Measurements from ENCODE around the gene TADA2B.

TADA2B gene

GRCh38 chr4:7066493-7066892, 23.3 kb downstream of the TADA2B start:
- TF ChIP-seq CTCF (IDR thresholded peaks at IDR 0.05) = no peak
- Histone ChIP-seq H3K36me3 (peaks cover 18 to 29% (median 26%) of the 10 kb centered on the region in 3 donors), H3K4me1 (peaks cover 0 to 30% (median 23%) of the 10 kb centered on the region in 4 donors), H3K27ac (no peak overlapping the region), H3K27me3 (no peaks in the 10 kb centered on the region), H3K9me3 (no peaks in the 10 kb centered on the region), H3K4me3 (peak overlapping the region; percentile 67 to 90)
- DNase-seq = peak in 1 of 2 donors; percentile 25
- intact Hi-C loops (cut with DNase I; ENCODE audit: low total_unique reads) = no loop called here

- Histone ChIP-seq H3K4me3 (peak overlapping the region; percentile 67 to 90), H3K9me3 (no peaks in the 10 kb centered on the region), H3K27ac (peak overlapping the region; percentile 87 to 95), H3K4me1 (peaks cover 0 to 30% (median 23%) of the 10 kb centered on the region in 4 donors), H3K36me3 (peaks cover 12 to 23% (median 20%) of the 10 kb centered on the region in 3 donors), H3K27me3 (no peaks in the 10 kb centered on the region)
- DNase-seq = no peak
- TF ChIP-seq CTCF (IDR thresholded peaks at IDR 0.05) = no peak
- intact Hi-C loops (cut with DNase I; ENCODE audit: low total_unique reads) = no loop called here
Measured at GRCh38 chr4:7067126-7067451, 23.9 kb downstream of the TADA2B start.

- H3K27ac ChIP-seq = peak within 1 kb of the TSS; percentile 87 to 95
- intact Hi-C loops (cut with DNase I; ENCODE audit: low total_unique reads) = loop anchor here (2.0 kb wide), 2 partner anchors 25 to 81 kb away; partner anchors contain the start of gene TADA2B
- H3K4me1 ChIP-seq = peaks cover 0 to 30% (median 23%) of the 10 kb centered on the region in 4 donors
- peak; percentile 100 for DNase-seq
- H3K36me3 ChIP-seq = peaks cover 11 to 19% (median 14%) of the 10 kb centered on the region in 3 donors
- no peaks in the 10 kb centered on the region for H3K27me3 ChIP-seq
- TF ChIP-seq CTCF (IDR thresholded peaks at IDR 0.05) = no peak
- peak within 1 kb of the TSS; percentile 67 to 90 for H3K4me3 ChIP-seq
- no peaks in the 10 kb centered on the region for H3K9me3 ChIP-seq
Measured at GRCh38 chr4:7067452-7068278, 24.5 kb downstream of the TADA2B start, which contains the start of gene GRPEL1. TSS of gene GRPEL1 (minus strand) at chr4:7068064. CDS start at chr4:7068032, 32 bp downstream.

GRCh38 chr4:7068279-7068842, 25.2 kb downstream of the TADA2B start:
- Histone ChIP-seq H3K4me1 (peaks cover 0 to 30% (median 23%) of the 10 kb centered on the region in 4 donors), H3K4me3 (peak overlapping the region; percentile 67 to 90), H3K27me3 (no peaks in the 10 kb centered on the region), H3K27ac (peak overlapping the region; percentile 85 to 93), H3K36me3 (peaks cover 7 to 14% (median 8%) of the 10 kb centered on the region in 3 donors), H3K9me3 (no peaks in the 10 kb centered on the region)
- no peak for DNase-seq
- TF ChIP-seq CTCF (IDR thresholded peaks at IDR 0.05) = peak in 1 of 2 experiments; percentile 6
- intact Hi-C loops (cut with DNase I; ENCODE audit: low total_unique reads) = loop anchor here (2.0 kb wide), 2 partner anchors 26 to 82 kb away; partner anchors contain the start of gene TADA2B

GRCh38 chr4:7068883-7069282, 25.7 kb downstream of the TADA2B start:
- peak overlapping the region; percentile 85 to 93 for H3K27ac ChIP-seq
- DNase-seq = peak in 1 of 2 donors; percentile 62
- intact Hi-C loops (cut with DNase I; ENCODE audit: low total_unique reads) = loop anchor here (2.0 kb wide), 2 partner anchors 26 to 82 kb away; partner anchors contain the start of gene TADA2B
- peaks cover 0 to 30% (median 23%) of the 10 kb centered on the region in 4 donors for H3K4me1 ChIP-seq
- no peak for TF ChIP-seq CTCF (IDR thresholded peaks at IDR 0.05)
- no peaks in the 10 kb centered on the region for H3K27me3 ChIP-seq
- peak overlapping the region; percentile 67 to 90 for H3K4me3 ChIP-seq
- peaks cover 2 to 8% (median 2%) of the 10 kb centered on the region in 3 donors for H3K36me3 ChIP-seq
- H3K9me3 ChIP-seq = no peaks in the 10 kb centered on the region

All from tibial artery (tissue), 4 donors.